OCI-LY3 (cell line): ENCODE results near the gene SCAF8.

Experiments
- H2AFZ ChIP-seq: fragments of 200-600, 300-600 bp; shearing (Covaris generic); 2 replicates; pipeline ENCODE4 v1.6.0; 2014; ENCODE audit warnings: antibody characterized with exemption, low read depth, low read length
- H3K27ac ChIP-seq: fragments of 200-600, 300-600 bp; sonication (generic); 2 replicates; pipeline ENCODE4 v1.5.1; 2014; ENCODE audit warnings: mild to moderate bottlenecking, low read length, moderate library complexity, mixed read lengths
- H3K27me3 ChIP-seq: fragments of 200-600, 300-600 bp; sonication (generic); 2 replicates; pipeline ENCODE4 v1.6.1; 2014; ENCODE audit warnings: low read depth, low read length, mixed read lengths
- H3K36me3 ChIP-seq: fragments of 200-600, 300-600 bp; sonication (generic); replicated peaks from 2 replicates; pipeline ENCODE3; 2014; ENCODE audit warnings: low read depth, low read length, mixed read lengths
- H3K4me1 ChIP-seq: fragments of 300-600, 200-600 bp; sonication (generic); 2 replicates; pipeline ENCODE4 v1.6.1; 2014; ENCODE audit warnings: low read length, mixed read lengths
- H3K4me2 ChIP-seq: fragments of 200-600, 300-600 bp; sonication (generic); 2 replicates; pipeline ENCODE4 v1.6.1; 2014; ENCODE audit warnings: low read length, mixed read lengths
- H3K4me3 ChIP-seq: fragments of 300-600, 200-600 bp; sonication (generic); 2 replicates; pipeline ENCODE4 v1.5.1; 2014; ENCODE audit warnings: antibody characterized with exemption, mild to moderate bottlenecking, low read length, moderate library complexity
- H3K79me2 ChIP-seq: fragments of 300-600, 200-600 bp; shearing (Covaris generic); 2 replicates; pipeline ENCODE4 v1.6.1; 2014; ENCODE audit warnings: mild to moderate bottlenecking, low read length, mixed read lengths
- H3K9ac ChIP-seq: fragments of 300-600, 200-600 bp; shearing (Covaris generic); 2 replicates; pipeline ENCODE4 v1.6.0; 2014; ENCODE audit warnings: mild to moderate bottlenecking, low read length, moderate library complexity
- H3K9me3 ChIP-seq: fragments of 200-600, 300-600 bp; shearing (Covaris generic); 2 replicates; pipeline ENCODE4 v1.6.1; 2014; ENCODE audit warnings: low read length, mixed read lengths; ENCODE audit not compliant: insufficient read depth
- H4K20me1 ChIP-seq: fragments of 200-600, 300-600 bp; sonication (generic); 2 replicates; pipeline ENCODE4 v1.6.1; 2016; ENCODE audit warnings: low read length, mixed read lengths; ENCODE audit not compliant: insufficient read depth
- CTCF ChIP-seq: fragments of 200-600, 300-600 bp; sonication (generic); IDR thresholded peaks from 2 replicates; pipeline ENCODE4 v1.5.1; 2014; ENCODE audit warnings: antibody characterized with exemption, low read length, low read depth
- EZH2phosphoT487 ChIP-seq: fragments of 200-600 bp; shearing (Covaris generic); IDR thresholded peaks from 2 replicates; pipeline ENCODE4 v1.6.1; 2018; ENCODE audit warnings: antibody characterized with exemption, mixed run types, low read depth

The SCAF8 gene

GRCh38 chr6:154690857-154691256, 42.4 kb upstream of the SCAF8 start:
- Histone ChIP-seq H3K27ac (no peak overlapping the region), H3K27me3 (no peaks in the 10 kb centered on the region), H3K4me2 (no peak overlapping the region), H3K36me3 (no peaks in the 10 kb centered on the region), H3K9me3 (no peaks in the 10 kb centered on the region), H3K4me3 (no peak overlapping the region), H2AFZ (no peak overlapping the region), H3K79me2 (no peaks in the 10 kb centered on the region), H3K9ac (no peak overlapping the region), H4K20me1 (no peaks in the 10 kb centered on the region), H3K4me1 (peaks cover 8% of the 10 kb centered on the region; the same call in 1 of the 2 replicates)
- TF ChIP-seq EZH2phosphoT487 (no peak), CTCF (no peak)

- Histone ChIP-seq H3K27me3 (no peaks in the 10 kb centered on the region), H4K20me1 (no peaks in the 10 kb centered on the region), H3K9me3 (no peaks in the 10 kb centered on the region), H3K4me3 (no peak overlapping the region), H3K4me1 (no peaks in the 10 kb centered on the region), H3K79me2 (no peaks in the 10 kb centered on the region), H2AFZ (no peak overlapping the region), H3K4me2 (no peak overlapping the region), H3K36me3 (no peaks in the 10 kb centered on the region), H3K27ac (no peak overlapping the region), H3K9ac (no peak overlapping the region)
- TF ChIP-seq CTCF = no peak
- TF ChIP-seq EZH2phosphoT487 = no peak
Measured at GRCh38 chr6:154696661-154697060, 36.6 kb upstream of the SCAF8 start.

- H4K20me1 ChIP-seq = no peaks in the 10 kb centered on the region
Measured at GRCh38 chr6:154703124-154703523, 30.1 kb upstream of the SCAF8 start.

GRCh38 chr6:154705471-154706113, 27.6 kb upstream of the SCAF8 start:
- no peak overlapping the region for H3K27ac ChIP-seq
- no peaks in the 10 kb centered on the region for H3K36me3 ChIP-seq
- H4K20me1 ChIP-seq = no peaks in the 10 kb centered on the region

More at GRCh38 chr6:154703124-154703523, 30.1 kb upstream of the SCAF8 start:
- Histone ChIP-seq H3K36me3 (no peaks in the 10 kb centered on the region), H3K79me2 (no peaks in the 10 kb centered on the region), H3K4me1 (no peaks in the 10 kb centered on the region), H3K9me3 (no peaks in the 10 kb centered on the region), H2AFZ (no peak overlapping the region), H3K27me3 (no peaks in the 10 kb centered on the region), H3K4me2 (no peak overlapping the region), H3K27ac (no peak overlapping the region), H3K9ac (no peak overlapping the region), H3K4me3 (no peak overlapping the region)
- TF ChIP-seq EZH2phosphoT487 (no peak), CTCF (no peak)

More at GRCh38 chr6:154705471-154706113, 27.6 kb upstream of the SCAF8 start:
- peak; percentile 38 for TF ChIP-seq CTCF
- no peak for TF ChIP-seq EZH2phosphoT487
- Histone ChIP-seq H3K79me2 (no peaks in the 10 kb centered on the region), H3K9me3 (no peaks in the 10 kb centered on the region), H3K4me1 (no peaks in the 10 kb centered on the region), H3K4me2 (no peak overlapping the region), H2AFZ (no peak overlapping the region), H3K9ac (no peak overlapping the region), H3K4me3 (no peak overlapping the region), H3K27me3 (peaks cover 11% of the 10 kb centered on the region)
